ENCODE results near the gene FHIP1B. TPM values are rescaled to one million over a fixed set of nuclear protein-coding genes. Genes with fewer than 3 reads are reported as not detected.

Gene FHIP1B
- total RNA-seq, 1 experiment from 2014 or later: 32.1 TPM

GRCh38 chr11:6268820-6269219 lies 34.4 kb upstream of the FHIP1B start:
- no peaks in the 10 kb centered on the region for H3K9me2 ChIP-seq (ENCODE audit: insufficient read depth)
- peaks cover 26% of the 10 kb centered on the region; the same call in 1 of the 2 replicates for H3K27me3 ChIP-seq (ENCODE audit: insufficient read depth, low read length)
- ATAC-seq: no peak
- no peaks in the 10 kb centered on the region for H3K9me3 ChIP-seq (ENCODE audit: control insufficient read depth in 1 of 2, insufficient read depth in 1 of 2, low read depth in 1 of 2, low read length in 2 of 2)
- H3K36me3 ChIP-seq (ENCODE audit: control insufficient read depth in 1 of 2, insufficient read depth in 2 of 2, low read length in 2 of 2): no peaks in the 10 kb centered on the region
- DNase-seq (ENCODE audit: low read depth, low spot score): no peak
- H3K4me1 ChIP-seq (ENCODE audit: control insufficient read depth in 1 of 2, insufficient read depth in 2 of 2, low read length in 2 of 2): no peaks in the 10 kb centered on the region
- H3K4me2 ChIP-seq (ENCODE audit: low read length): no peak overlapping the region
- no peak overlapping the region for H3K4me3 ChIP-seq (replicated peaks in 1 of 2; ENCODE audit: low read depth in 1 of 2, low read length in 2 of 2)
- H2AFZ ChIP-seq (ENCODE audit: low read depth, low read length, poor library complexity, severe bottlenecking): no peak overlapping the region
- no peak for TF ChIP-seq EZH2 (IDR thresholded peaks at IDR 0.05)
- no peak for TF ChIP-seq ZBTB33 (IDR thresholded peaks at IDR 0.05; ENCODE audit: extremely low read depth, insufficient replicate concordance, low read length)
- TF ChIP-seq JUND (IDR thresholded peaks at IDR 0.05): no peak
- ChIA-PET RAD21 (ENCODE audit: low non-redundant PET in 1 of 2, low total read pairs in 2 of 2, uncharacterized antibody in 2 of 2, unreplicated experiment in 2 of 2) (no interaction called here), POLR2A (no interaction called here), CTCF (interaction anchor here (1.8 kb wide), 1 partner anchor 30 kb away, joined by 4 read pairs; no protein-coding TSS in a partner anchor)
- H3K79me2 ChIP-seq (ENCODE audit: insufficient read depth, low read length): no peaks in the 10 kb centered on the region
- no TSS peak for BruUV-seq (replicated peaks)
- H3K9ac ChIP-seq (ENCODE audit: low read length): no peak overlapping the region
- intact Hi-C loops (cut with micrococcal nuclease): no loop called here
- no peak overlapping the region for H3K27ac ChIP-seq (ENCODE audit: low read depth, low read length)
- no peaks in the 10 kb centered on the region for H4K20me1 ChIP-seq (ENCODE audit: insufficient read depth)

- Histone ChIP-seq H2AFZ (ENCODE audit: low read depth, low read length, poor library complexity, severe bottlenecking) (no peak overlapping the region), H3K9ac (ENCODE audit: low read length) (no peak overlapping the region), H3K4me2 (ENCODE audit: low read length) (no peak overlapping the region), H3K4me3 (replicated peaks in 1 of 2; ENCODE audit: low read depth in 1 of 2, low read length in 2 of 2) (no peak overlapping the region), H3K9me3 (ENCODE audit: control insufficient read depth in 1 of 2, insufficient read depth in 1 of 2, low read depth in 1 of 2, low read length in 2 of 2) (no peaks in the 10 kb centered on the region), H3K27me3 (ENCODE audit: insufficient read depth, low read length) (peaks cover 69% of the 10 kb centered on the region), H4K20me1 (ENCODE audit: insufficient read depth) (no peaks in the 10 kb centered on the region), H3K9me2 (ENCODE audit: insufficient read depth) (no peaks in the 10 kb centered on the region), H3K4me1 (ENCODE audit: control insufficient read depth in 1 of 2, insufficient read depth in 2 of 2, low read length in 2 of 2) (no peaks in the 10 kb centered on the region), H3K79me2 (ENCODE audit: insufficient read depth, low read length) (no peaks in the 10 kb centered on the region), H3K36me3 (ENCODE audit: control insufficient read depth in 1 of 2, insufficient read depth in 2 of 2, low read length in 2 of 2) (no peaks in the 10 kb centered on the region), H3K27ac (ENCODE audit: low read depth, low read length) (no peak overlapping the region)
- intact Hi-C loops (cut with micrococcal nuclease): no loop called here
- ChIA-PET CTCF (no interaction called here), POLR2A (no interaction called here), RAD21 (ENCODE audit: low non-redundant PET in 1 of 2, low total read pairs in 2 of 2, uncharacterized antibody in 2 of 2, unreplicated experiment in 2 of 2) (no interaction called here)
- no peak for DNase-seq (ENCODE audit: low read depth, low spot score)
- no peak for ATAC-seq
- no peak for TF ChIP-seq ZNF274 (IDR thresholded peaks at IDR 0.05; ENCODE audit: low read depth, low read length)
- no TSS peak for BruUV-seq (replicated peaks)
Observed at GRCh38 chr11:6263662-6264061, 29.2 kb upstream of the FHIP1B start.

All from HCT116 (cell line).